ENCODE results near the gene NIF3L1. TPM values are rescaled to one million over a fixed set of nuclear protein-coding genes. Genes with fewer than 3 reads are reported as not detected.

Gene NIF3L1
- total and polyA plus RNA-seq, 2 of the 13 experiments (the other 11 are each of a cell fraction or from before 2014, with no cell fraction given) = 67.9 to 75.2 TPM

- TF ChIP-seq ZC3H13 (CRISPR knock-in tag; IDR thresholded peaks at IDR 0.05) (0 out of 2 replicates have a peak, but pooled peaks have one; percentile 34), NKX3-1 (CRISPR knock-in tag; IDR thresholded peaks at IDR 0.05) (no peak), ZNF350 (CRISPR knock-in tag; IDR thresholded peaks at IDR 0.05; ENCODE audit: borderline replicate concordance, low read depth) (peak; percentile 66; the same call in 1 of the 2 replicates), YEATS4 (CRISPR knock-in tag; IDR thresholded peaks at IDR 0.05; ENCODE audit: borderline replicate concordance) (peak; percentile 92), ZNF563 (CRISPR knock-in tag; IDR thresholded peaks at IDR 0.05) (peak; percentile 81; the same call in 1 of the 2 replicates), ZMYM4 (CRISPR knock-in tag; IDR thresholded peaks at IDR 0.05) (peak; percentile 59; the same call in 1 of the 2 replicates), SP4 (CRISPR knock-in tag; IDR thresholded peaks at IDR 0.05) (peak; percentile 72; the same call in 1 of the 2 replicates), BRCA1 (CRISPR knock-in tag; IDR thresholded peaks at IDR 0.05) (no peak), ZNF646 (CRISPR knock-in tag; IDR thresholded peaks at IDR 0.05) (no peak), ZNF20 (CRISPR knock-in tag; IDR thresholded peaks at IDR 0.05) (no peak), MXD4 (CRISPR knock-in tag; IDR thresholded peaks at IDR 0.05) (peak; percentile 84), ZFP1 (CRISPR knock-in tag; IDR thresholded peaks at IDR 0.05) (no peak), ZNF629 (CRISPR knock-in tag; conservative IDR thresholded peaks at IDR 0.05) (0 out of 2 replicates have a peak, but pooled peaks have one; percentile 48), NFIB (CRISPR knock-in tag; IDR thresholded peaks at IDR 0.05; ENCODE audit: borderline replicate concordance) (peak; percentile 87; the same call in 1 of the 2 replicates), ZNF788 (CRISPR knock-in tag; IDR thresholded peaks at IDR 0.05; ENCODE audit: borderline replicate concordance) (no peak; the same call in 1 of the 2 replicates), TBP (CRISPR knock-in tag; IDR thresholded peaks at IDR 0.05) (no peak), ZNF326 (CRISPR knock-in tag; IDR thresholded peaks at IDR 0.05; ENCODE audit: borderline replicate concordance) (no peak), FOSL1 (CRISPR knock-in tag; IDR thresholded peaks at IDR 0.05; ENCODE audit: borderline replicate concordance) (no peak)
- TF ChIP-seq, protein P1, sequence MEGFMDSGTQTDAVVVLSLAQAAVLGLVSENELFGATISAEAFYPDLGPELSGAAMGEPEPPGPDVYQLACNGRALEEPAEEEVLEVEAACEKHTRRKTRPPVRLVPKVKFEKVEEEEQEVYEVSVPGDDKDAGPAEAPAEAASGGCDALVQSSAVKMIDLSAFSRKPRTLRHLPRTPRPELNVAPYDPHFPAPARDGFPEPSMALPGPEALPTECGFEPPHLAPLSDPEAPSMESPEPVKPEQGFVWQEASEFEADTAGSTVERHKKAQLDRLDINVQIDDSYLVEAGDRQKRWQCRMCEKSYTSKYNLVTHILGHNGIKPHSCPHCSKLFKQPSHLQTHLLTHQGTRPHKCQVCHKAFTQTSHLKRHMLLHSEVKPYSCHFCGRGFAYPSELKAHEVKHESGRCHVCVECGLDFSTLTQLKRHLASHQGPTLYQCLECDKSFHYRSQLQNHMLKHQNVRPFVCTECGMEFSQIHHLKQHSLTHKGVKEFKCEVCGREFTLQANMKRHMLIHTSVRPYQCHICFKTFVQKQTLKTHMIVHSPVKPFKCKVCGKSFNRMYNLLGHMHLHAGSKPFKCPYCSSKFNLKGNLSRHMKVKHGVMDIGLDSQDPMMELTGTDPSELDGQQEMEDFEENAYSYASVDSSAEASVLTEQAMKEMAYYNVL (CRISPR knock-in tag; IDR thresholded peaks at IDR 0.05; ENCODE audit: borderline replicate concordance) = peak; percentile 32; the same call in 1 of the 2 replicates
- TF ChIP-seq, protein P2, sequence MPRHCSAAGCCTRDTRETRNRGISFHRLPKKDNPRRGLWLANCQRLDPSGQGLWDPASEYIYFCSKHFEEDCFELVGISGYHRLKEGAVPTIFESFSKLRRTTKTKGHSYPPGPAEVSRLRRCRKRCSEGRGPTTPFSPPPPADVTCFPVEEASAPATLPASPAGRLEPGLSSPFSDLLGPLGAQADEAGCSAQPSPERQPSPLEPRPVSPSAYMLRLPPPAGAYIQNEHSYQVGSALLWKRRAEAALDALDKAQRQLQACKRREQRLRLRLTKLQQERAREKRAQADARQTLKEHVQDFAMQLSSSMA (CRISPR knock-in tag; IDR thresholded peaks at IDR 0.05) = peak; percentile 78; the same call in 1 of the 2 replicates
These were observed 44.9 kb upstream of the NIF3L1 start (continued) for GRCh38 chr2:200843993-200844948.
